K562 (cell line): Measurements from ENCODE around the gene MLF1. TPM values are rescaled to one million over a fixed set of nuclear protein-coding genes. Genes with fewer than 3 reads are reported as not detected.

Experiments
- ATAC-seq: fragments of 200-7000 bp; cut with Tn5 transposase; 3 replicates; pipeline ENCODE4 v1.9.1; 2020; ENCODE audit warnings: moderate library complexity
- BruUV-seq: library from RNA; stranded (reverse); fragments of 400-500 nt; replicated peaks from 2 replicates; lab custom pipeline; 2021; lab: Mats Ljungman, UMichigan
- CTCF ChIA-PET: fragments of 300-600 bp; formaldehyde crosslinking; extraction: SDS; loops from one replicate; lab custom pipeline; 2021; ENCODE audit warnings: low intra/inter-chr PET ratio; lab: Yijun Ruan, JAX
- POLR2A ChIA-PET: fragments of 300-600, 350-650 bp; sonication (Branson Sonifier 250); formaldehyde crosslinking; extraction: SDS; loops from one replicate; lab custom pipeline; 2021; ENCODE audit warnings: antibody characterized with exemption, inconsistent platforms; lab: Yijun Ruan, JAX
- DNase-seq, 4 experiments: peaks; one replicate each; pipeline versions ENCODE4 v3.0.0 to v3.0.0-alpha.2; 2011 to 2018; ENCODE audit warnings: low spot score in 3 of 4, mixed read lengths in 3 of 4; ENCODE audit errors: extremely low read depth in 1 of 4
- FAIRE-seq: peaks from 2 replicates; lab custom pipeline; 2011; peaks lifted over from hg19 to GRCh38; lab: Jason Lieb, UNC
- H2AFZ ChIP-seq: 2 replicates; pipeline ENCODE4 v1.6.0; 2011; ENCODE audit warnings: low read depth, low read length, control low read depth, inconsistent platforms
- H3K27ac ChIP-seq: fragments of 200-600 bp; 3 replicates; pipeline ENCODE4 v1.8.0; 2011; ENCODE audit warnings: low read depth, mild to moderate bottlenecking, control low read depth, inconsistent platforms, low read length, moderate library complexity, mixed read lengths; ENCODE audit errors: extremely low read depth
- H3K27me3 ChIP-seq, 2 experiments: fragments of 300-600 bp in 1 of 2; 2 replicates in 1 of 2; 3 replicates in 1 of 2; pipeline versions ENCODE4 v1.6.0 to v1.8.0; 2011; ENCODE audit warnings: inconsistent platforms in 2 of 2, low read length in 2 of 2, mild to moderate bottlenecking in 1 of 2, mixed read lengths in 1 of 2, moderate library complexity in 1 of 2; ENCODE audit not compliant: control insufficient read depth in 2 of 2, insufficient read depth in 2 of 2
- H3K36me3 ChIP-seq: fragments of 300-600 bp; 3 replicates; pipeline ENCODE4 v1.8.0; 2011; ENCODE audit warnings: mild to moderate bottlenecking, low read length, inconsistent platforms; ENCODE audit not compliant: control insufficient read depth, insufficient read depth
- H3K4me1 ChIP-seq, 2 experiments: fragments of 200-600 bp in 1 of 2; replicated peaks in 1 of 2; 2 replicates in 1 of 2; 3 replicates in 1 of 2; pipeline versions ENCODE4 v1.5.1 to v1.8.0; 2011; ENCODE audit warnings: inconsistent platforms in 2 of 2, low read length in 2 of 2, mild to moderate bottlenecking in 1 of 2, mixed read lengths in 1 of 2, moderate library complexity in 1 of 2; ENCODE audit not compliant: control insufficient read depth in 2 of 2, insufficient read depth in 2 of 2
- H3K4me2 ChIP-seq: 2 replicates; pipeline ENCODE4 v1.6.1; 2011; ENCODE audit warnings: low read length, control low read depth, inconsistent platforms, mixed read lengths; ENCODE audit not compliant: insufficient read depth
- H3K4me3 ChIP-seq: fragments of 200-600 bp; sonication (generic), shearing (Covaris generic); 2 replicates; pipeline ENCODE4 v1.5.1; 2016; ENCODE audit warnings: control low read depth, inconsistent platforms
- H3K79me2 ChIP-seq: fragments of 200-600 bp; 3 replicates; pipeline ENCODE4 v1.8.0; 2011; ENCODE audit warnings: low read length, inconsistent platforms; ENCODE audit not compliant: control insufficient read depth, insufficient read depth
- H3K9ac ChIP-seq, 2 experiments: 2 replicates each; pipeline versions ENCODE4 v1.6.0 to v1.6.1; 2011; ENCODE audit warnings: low read depth in 2 of 2, low read length in 2 of 2, control low read depth in 1 of 2, inconsistent platforms in 1 of 2, mild to moderate bottlenecking in 1 of 2, mixed read lengths in 1 of 2; ENCODE audit not compliant: insufficient read depth in 1 of 2
- H3K9me1 ChIP-seq: one replicate; pipeline ENCODE4 v1.6.0; 2011; ENCODE audit warnings: inconsistent platforms, mild to moderate bottlenecking, low read length, moderate library complexity; ENCODE audit not compliant: control insufficient read depth, insufficient read depth
- H3K9me3 ChIP-seq: replicated peaks from 2 replicates; pipeline ENCODE4 v1.5.1; 2011; ENCODE audit warnings: low read depth, low read length, inconsistent platforms; ENCODE audit not compliant: control insufficient read depth, insufficient read depth
- H4K20me1 ChIP-seq: replicated peaks from 2 replicates; pipeline ENCODE4 v1.6.1; 2011; ENCODE audit warnings: low read length, inconsistent platforms, mixed read lengths; ENCODE audit not compliant: control insufficient read depth, insufficient read depth
- ARHGAP35 ChIP-seq: fragments of 450-650 bp; IDR thresholded peaks from 2 replicates; pipeline ENCODE4 v1.6.1; 2018; ENCODE audit not compliant: partially characterized antibody
- BHLHE40 ChIP-seq: IDR thresholded peaks from 2 replicates; pipeline ENCODE4 v1.6.1; 2011; ENCODE audit warnings: low read length, improper control_type of control experiment
- CCNT2 ChIP-seq: IDR thresholded peaks from 2 replicates; pipeline ENCODE4 v1.6.1; 2011; ENCODE audit warnings: borderline replicate concordance, low read depth, mild to moderate bottlenecking, moderate library complexity, mixed read lengths, low read length; ENCODE audit not compliant: insufficient read length; ENCODE audit errors: extremely low read depth
- CHD1 ChIP-seq: fragments of 200-600 bp; sonication (generic); IDR thresholded peaks from one replicate; pipeline ENCODE4 v1.6.1; 2012; ENCODE audit warnings: mild to moderate bottlenecking, moderate library complexity, low read length, inconsistent platforms
- CXXC5 ChIP-seq: fragments of 250-450 bp; sonication (Bioruptor Pico); IDR thresholded peaks from 2 replicates; pipeline ENCODE4 v1.8.0; 2022; ENCODE audit warnings: inconsistent platforms, mild to moderate bottlenecking, moderate library complexity
- GATA2 ChIP-seq: sonication (generic); formaldehyde crosslinking; IDR thresholded peaks from 2 replicates; pipeline ENCODE4 v1.4.0; 2020; ENCODE audit warnings: mild to moderate bottlenecking, missing genetic modification reagents
- GTF2F1 ChIP-seq: IDR thresholded peaks from 2 replicates; pipeline ENCODE4 v1.6.1; 2011; ENCODE audit warnings: low read depth, low read length, improper control_type of control experiment
- HNRNPK ChIP-seq: fragments of 200-400 bp; formaldehyde crosslinking; IDR thresholded peaks from one replicate; pipeline ENCODE4 v1.6.1; 2018; ENCODE audit warnings: mild to moderate bottlenecking, low read depth, low read length; ENCODE audit not compliant: poor library complexity, severe bottlenecking
- MTA2 ChIP-seq: fragments of 450-650 bp; IDR thresholded peaks from 2 replicates; pipeline ENCODE4 v1.6.1; 2016; ENCODE audit warnings: low read depth
- NCOA2 ChIP-seq, 2 experiments: fragments of 450-650 bp; IDR thresholded peaks; 2 replicates each; pipeline ENCODE4 v1.6.1; 2018; ENCODE audit warnings: mild to moderate bottlenecking in 2 of 2, moderate library complexity in 1 of 2; ENCODE audit not compliant: partially characterized antibody in 2 of 2
- NCOR1 ChIP-seq: fragments of 450-650 bp; IDR thresholded peaks from 2 replicates; pipeline ENCODE4 v1.6.1; 2016; ENCODE audit warnings: mild to moderate bottlenecking, moderate library complexity
- NUFIP1 ChIP-seq: fragments of 450-650 bp; IDR thresholded peaks from 2 replicates; pipeline ENCODE4 v1.6.1; 2018; ENCODE audit not compliant: partially characterized antibody
- ZNF140 ChIP-seq: fragments of 250-450 bp; sonication (Bioruptor Pico); IDR thresholded peaks from 2 replicates; pipeline ENCODE4 v1.8.0; 2021; ENCODE audit warnings: moderate library complexity, mild to moderate bottlenecking, inconsistent platforms
- ZNF184 ChIP-seq: sonication (generic); formaldehyde crosslinking; IDR thresholded peaks from 2 replicates; pipeline ENCODE4 v1.5.0; 2020; ENCODE audit warnings: missing genetic modification reagents
- ZNF212 ChIP-seq: fragments of 450-650 bp; formaldehyde crosslinking; IDR thresholded peaks from 2 replicates; pipeline ENCODE4 v1.4.0; 2020; ENCODE audit warnings: mild to moderate bottlenecking
- ZNF239 ChIP-seq: fragments of 250-450 bp; sonication (Bioruptor Pico); IDR thresholded peaks from 2 replicates; pipeline ENCODE4 v1.4.0; 2020; ENCODE audit warnings: mild to moderate bottlenecking
- WGBS: fragments of 100-300 bp; shearing (Covaris generic); methylation state at CpG from one replicate; pipeline ENCODE4 v1.1.6; 2016; ENCODE audit warnings: low coverage, mixed read lengths; ENCODE audit not compliant: insufficient coverage; ENCODE audit errors: missing lambda C conversion rate; 5-methylcytosine and 5-hydroxymethylcytosine counted together
- in situ Hi-C: fragments of 300-500 bp; cut with MboI; formaldehyde crosslinking; loops from 4 replicates; pipeline ENCODE4 v1.15.0; 2018; ENCODE audit warnings: inconsistent platforms, mixed read lengths
- intact Hi-C: fragments of 100-400 bp; cut with micrococcal nuclease; formaldehyde crosslinking; loops from 2 replicates; pipeline ENCODE4 v1.14.2; 2022
- polyA plus RNA-seq, 8 experiments: library from polyadenylated mRNA; depleted of rRNA in 4 of 8; stranded (reverse) in 5 of 8; unstranded in 3 of 8; fragments of >200 nt; fragmentation: Nextera tagmentation in 2 of 8; fragmentation: Illumina TruSeq in 1 of 8; extraction: Ambion mirVana in 2 of 8; extraction: Trizol in 1 of 8; gene quantifications; 2 replicates each; pipeline versions ENCODE4 v1.2.1 to v1.2.3, GENCODE V29; 2011 to 2014; ENCODE audit warnings: inconsistent platforms in 1 of 8, missing spikeins in 1 of 8
- total RNA-seq, 7 experiments: library from RNA; depleted of rRNA in 6 of 7; stranded (reverse); fragments of >200 nt in 6 of 7; fragmentation: Illumina TruSeq in 2 of 7; extraction: Trizol in 2 of 7; gene quantifications; 2 replicates each; pipeline versions ENCODE4 v1.2.1 to v1.2.3, GENCODE V29; 2011 to 2021; ENCODE audit warnings: low replicate concordance in 1 of 7
- TF ChIP-seq, protein P1 (sequence below), 2 experiments: IDR thresholded peaks; 2 replicates each; pipeline ENCODE4 v1.6.1; 2011; ENCODE audit warnings: borderline replicate concordance in 1 of 2, control low read depth in 1 of 2, low read depth in 1 of 2, low read length in 1 of 2, mild to moderate bottlenecking in 1 of 2, mixed read lengths in 1 of 2, moderate library complexity in 1 of 2; ENCODE audit not compliant: insufficient read depth in 1 of 2, insufficient read length in 1 of 2, poor library complexity in 1 of 2, severe bottlenecking in 1 of 2; ENCODE audit errors: extremely low read depth in 1 of 2
- TF ChIP-seq, protein P2 (sequence below): sonication (generic); formaldehyde crosslinking; IDR thresholded peaks from 2 replicates; pipeline ENCODE4 v1.8.0; 2022; ENCODE audit warnings: missing genetic modification reagents, mild to moderate bottlenecking, borderline replicate concordance

The MLF1 gene
- total and polyA plus RNA-seq, 9 of the 15 experiments (the other 6 are each of a cell fraction or from before 2014, with no cell fraction given) = 20.4 to 71.0 (median 27.1) TPM

- TF ChIP-seq GATA2 (CRISPR knock-in tag) = no peak
These were observed 71.6 kb downstream of the MLF1 start (continued) for GRCh38 chr3:158642474-158643210.

GRCh38 chr3:158644345-158644908 lies 73.4 kb downstream of the MLF1 start, which contains the start of gene GFM1:
GFM1 (plus strand) TSS chr3:158644527; CDS start chr3:158644635, 108 bp downstream.
- Histone ChIP-seq H4K20me1 (no peaks in the 10 kb centered on the region; the same call in 1 of the 2 replicates), H3K27ac (peak within 1 kb of the TSS; percentile 89), H3K27me3 (no peaks in the 10 kb centered on the region), H3K9me1 (no peaks in the 10 kb centered on the region), H3K79me2 (peaks cover 40% of the 10 kb centered on the region), H3K9ac (peak within 1 kb of the TSS; percentile 95 to 99), H2AFZ (peak within 1 kb of the TSS; percentile 96), H3K9me3 (no peaks in the 10 kb centered on the region), H3K4me3 (peak within 1 kb of the TSS; percentile 99), H3K36me3 (peaks cover 36% of the 10 kb centered on the region), H3K4me1 (peaks cover 9 to 17% of the 10 kb centered on the region in 2 experiments; a peak in 4 of 5 replicates), H3K4me2 (peak within 1 kb of the TSS; percentile 98)
- peak; percentile 95 for FAIRE-seq
- CTCF ChIA-PET = interaction anchor here (1.1 to 1.8 kb wide), 3 partner anchors 145 to 1027 kb away, joined by 4 to 7 read pairs (median 5); no protein-coding TSS in a partner anchor
- 1% methylated on average over 42 of the region's 42 CpGs for WGBS
- POLR2A ChIA-PET = interaction anchor here (0.6 to 1.5 kb wide), 8 partner anchors 22 to 205 kb away, joined by 3 to 6 read pairs (median 3); partner anchors contain the start of genes MFSD1 and MLF1
- peak; percentile 94 for ATAC-seq
- DNase-seq = peak; percentile 76 to 98 (median 80)
- BruUV-seq = no TSS peak
- in situ Hi-C loops (no loop called here), intact Hi-C loops (loop anchor here (10.0 kb wide), 1 partner anchor 70 kb away; the partner anchor contains the start of gene MLF1)
- TF ChIP-seq ARHGAP35 (no peak), ZNF140 (no peak), ZNF239 (CRISPR knock-in tag) (no peak), NUFIP1 (no peak), HNRNPK (no peak), NCOA2 (IDR thresholded peaks at IDR 0.05; ENCODE audit: partially characterized antibody in 2 of 2) (no peak), CHD1 (no peak), NCOR1 (peak; percentile 20; the same call in 1 of the 2 replicates), CCNT2 (no peak), GTF2F1 (no peak; the same call in 1 of the 2 replicates), ZNF212 (CRISPR knock-in tag) (no peak), ZNF184 (CRISPR knock-in tag) (no peak), BHLHE40 (peak; percentile 81), MTA2 (peak; percentile 79), CXXC5 (peak; percentile 89)
- TF ChIP-seq, protein P1, sequence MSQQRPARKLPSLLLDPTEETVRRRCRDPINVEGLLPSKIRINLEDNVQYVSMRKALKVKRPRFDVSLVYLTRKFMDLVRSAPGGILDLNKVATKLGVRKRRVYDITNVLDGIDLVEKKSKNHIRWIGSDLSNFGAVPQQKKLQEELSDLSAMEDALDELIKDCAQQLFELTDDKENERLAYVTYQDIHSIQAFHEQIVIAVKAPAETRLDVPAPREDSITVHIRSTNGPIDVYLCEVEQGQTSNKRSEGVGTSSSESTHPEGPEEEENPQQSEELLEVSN (IDR thresholded peaks at IDR 0.05; ENCODE audit: borderline replicate concordance in 1 of 2, extremely low read depth in 1 of 2, insufficient read depth in 1 of 2, insufficient read length in 1 of 2, low read depth in 1 of 2, low read length in 1 of 2, poor library complexity in 1 of 2, severe bottlenecking in 1 of 2) = peak; percentile 46 to 59
- TF ChIP-seq, protein P2, sequence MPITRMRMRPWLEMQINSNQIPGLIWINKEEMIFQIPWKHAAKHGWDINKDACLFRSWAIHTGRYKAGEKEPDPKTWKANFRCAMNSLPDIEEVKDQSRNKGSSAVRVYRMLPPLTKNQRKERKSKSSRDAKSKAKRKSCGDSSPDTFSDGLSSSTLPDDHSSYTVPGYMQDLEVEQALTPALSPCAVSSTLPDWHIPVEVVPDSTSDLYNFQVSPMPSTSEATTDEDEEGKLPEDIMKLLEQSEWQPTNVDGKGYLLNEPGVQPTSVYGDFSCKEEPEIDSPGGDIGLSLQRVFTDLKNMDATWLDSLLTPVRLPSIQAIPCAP (CRISPR knock-in tag) = no peak
